Measurements from ENCODE around the gene UGT1A10. TPM values are rescaled to one million over a fixed set of nuclear protein-coding genes. Genes with fewer than 3 reads are reported as not detected.

The UGT1A10 gene
- total RNA-seq, 1 experiment from 2014 or later: not detected

- no peaks in the 10 kb centered on the region for H3K9me3 ChIP-seq (ENCODE audit: control insufficient read depth in 1 of 2, insufficient read depth in 1 of 2, low read depth in 1 of 2, low read length in 2 of 2)
- no peak overlapping the region for H2AFZ ChIP-seq (ENCODE audit: low read depth, low read length, poor library complexity, severe bottlenecking)
- DNase-seq (ENCODE audit: low read depth, low spot score) (no peak), ATAC-seq (no peak)
- no peaks in the 10 kb centered on the region for H3K36me3 ChIP-seq (ENCODE audit: control insufficient read depth in 1 of 2, insufficient read depth in 2 of 2, low read length in 2 of 2)
- ChIA-PET RAD21 (ENCODE audit: low non-redundant PET in 1 of 2, low total read pairs in 2 of 2, uncharacterized antibody in 2 of 2, unreplicated experiment in 2 of 2) (no interaction called here), CTCF (no interaction called here), POLR2A (no interaction called here)
- H3K4me1 ChIP-seq (ENCODE audit: control insufficient read depth in 1 of 2, insufficient read depth in 2 of 2, low read length in 2 of 2): no peaks in the 10 kb centered on the region
- H3K9ac ChIP-seq (ENCODE audit: low read length): no peak overlapping the region
- TF ChIP-seq ATF3 (IDR thresholded peaks at IDR 0.05): no peak
- no peak for TF ChIP-seq SIN3A (IDR thresholded peaks at IDR 0.05; ENCODE audit: low read depth)
- TF ChIP-seq EZH2 (IDR thresholded peaks at IDR 0.05): no peak
- no peak for TF ChIP-seq EZH2phosphoT487 (IDR thresholded peaks at IDR 0.05; ENCODE audit: borderline replicate concordance)
- TF ChIP-seq RAD21 (IDR thresholded peaks at IDR 0.05; ENCODE audit: low read depth): no peak
- TF ChIP-seq JUND (IDR thresholded peaks at IDR 0.05): no peak
- TF ChIP-seq REST (IDR thresholded peaks at IDR 0.05; ENCODE audit: low read depth): no peak
- TF ChIP-seq SRF (IDR thresholded peaks at IDR 0.05; ENCODE audit: low read depth): no peak
- TF ChIP-seq ZNF274 (IDR thresholded peaks at IDR 0.05; ENCODE audit: low read depth, low read length): no peak
- TF ChIP-seq CBX3 (IDR thresholded peaks at IDR 0.05; ENCODE audit: low read depth): no peak
- no peak for TF ChIP-seq CEBPB (IDR thresholded peaks at IDR 0.05; ENCODE audit: low read depth)
- no peak for TF ChIP-seq MAX (IDR thresholded peaks at IDR 0.05)
- no peak for TF ChIP-seq YY1 (IDR thresholded peaks at IDR 0.05; ENCODE audit: extremely low read depth, insufficient replicate concordance, low read depth, low read length)
- H4K20me1 ChIP-seq (ENCODE audit: insufficient read depth): no peaks in the 10 kb centered on the region
- H3K4me3 ChIP-seq (replicated peaks in 1 of 2; ENCODE audit: low read depth in 1 of 2, low read length in 2 of 2): no peak overlapping the region
- no peak overlapping the region for H3K27ac ChIP-seq (ENCODE audit: low read depth, low read length)
- no peaks in the 10 kb centered on the region for H3K27me3 ChIP-seq (ENCODE audit: insufficient read depth, low read length)
- H3K4me2 ChIP-seq (ENCODE audit: low read length): no peak overlapping the region
- intact Hi-C loops (cut with micrococcal nuclease): no loop called here
- H3K9me2 ChIP-seq (ENCODE audit: insufficient read depth): no peaks in the 10 kb centered on the region
- no TSS peak for BruUV-seq (replicated peaks)
- H3K79me2 ChIP-seq (ENCODE audit: insufficient read depth, low read length): no peaks in the 10 kb centered on the region
Observed at GRCh38 chr2:233789554-233789953, 153.3 kb downstream of the UGT1A10 start.

All from HCT116 (cell line).